Pons (tissue), 1 donor: ENCODE results near the gene WIZ.
"Not testable (repeated sequence)": the region's sequence is repeated elsewhere in the genome, so short reads cannot be mapped to it uniquely, and the experiment has no call there.

Experiments used
- DNase-seq: peaks from one replicate; pipeline ENCODE4 v3.0.0-alpha.2; 2016; ENCODE audit warnings: low spot score

The WIZ gene

GRCh38 chr19:15449620-15450527 is at the start of gene WIZ:
TSS of gene WIZ (minus strand) at chr19:15449956. CDS start at chr19:15448307, 1,649 bp downstream.
- DNase-seq, result peak; percentile 52

GRCh38 chr19:15498910-15499309 is 49.2 kb upstream of the WIZ start:
- no peak for DNase-seq

GRCh38 chr19:15498156-15498858 is 48.6 kb upstream of the WIZ start:
- DNase-seq, result no peak

- no peak for DNase-seq
Measured at GRCh38 chr19:15495151-15495550, 45.4 kb upstream of the WIZ start.

GRCh38 chr19:15488489-15489226 is 38.9 kb upstream of the WIZ start:
- no peak for DNase-seq

- no peak for DNase-seq
Measured at GRCh38 chr19:15487038-15487437, 37.3 kb upstream of the WIZ start.

GRCh38 chr19:15485768-15486167 is 36.0 kb upstream of the WIZ start:
- not testable (repeated sequence) for DNase-seq

GRCh38 chr19:15480996-15481395 is 31.2 kb upstream of the WIZ start:
- not testable (repeated sequence) for DNase-seq

GRCh38 chr19:15479391-15480345 is 29.9 kb upstream of the WIZ start, which contains the start of gene PGLYRP2:
TSS of gene PGLYRP2 (minus strand) at chr19:15479501. CDS start at chr19:15479371, 130 bp downstream.
- DNase-seq, result no peak

GRCh38 chr19:15476325-15476724 is 26.6 kb upstream of the WIZ start:
- DNase-seq, result no peak

GRCh38 chr19:15475611-15476010 is 25.9 kb upstream of the WIZ start:
- no peak for DNase-seq

- DNase-seq, result no peak
Measured at GRCh38 chr19:15475169-15475568, 25.4 kb upstream of the WIZ start.

- not testable (repeated sequence) for DNase-seq
Measured at GRCh38 chr19:15473821-15474220, 24.1 kb upstream of the WIZ start.

GRCh38 chr19:15471639-15472101 is 21.9 kb upstream of the WIZ start:
- DNase-seq, result no peak

- no peak for DNase-seq
Measured at GRCh38 chr19:15469513-15470297, 19.9 kb upstream of the WIZ start.

GRCh38 chr19:15468675-15469512 is 19.1 kb upstream of the WIZ start:
- DNase-seq, result no peak

GRCh38 chr19:15467734-15468214 is 18.0 kb upstream of the WIZ start:
- no peak for DNase-seq

GRCh38 chr19:15466851-15467733 is 17.3 kb upstream of the WIZ start:
- no peak for DNase-seq
